GM12874 (cell line): ENCODE results near the gene ATOSB.

Source experiments
- TF ChIP-seq, protein P1 (sequence below): IDR thresholded peaks from 2 replicates; pipeline ENCODE4 v1.5.1; 2011; ENCODE audit warnings: low read depth, mild to moderate bottlenecking, control low read depth, low read length, moderate library complexity; ENCODE audit not compliant: insufficient read depth

ATOSB gene

DNA sequence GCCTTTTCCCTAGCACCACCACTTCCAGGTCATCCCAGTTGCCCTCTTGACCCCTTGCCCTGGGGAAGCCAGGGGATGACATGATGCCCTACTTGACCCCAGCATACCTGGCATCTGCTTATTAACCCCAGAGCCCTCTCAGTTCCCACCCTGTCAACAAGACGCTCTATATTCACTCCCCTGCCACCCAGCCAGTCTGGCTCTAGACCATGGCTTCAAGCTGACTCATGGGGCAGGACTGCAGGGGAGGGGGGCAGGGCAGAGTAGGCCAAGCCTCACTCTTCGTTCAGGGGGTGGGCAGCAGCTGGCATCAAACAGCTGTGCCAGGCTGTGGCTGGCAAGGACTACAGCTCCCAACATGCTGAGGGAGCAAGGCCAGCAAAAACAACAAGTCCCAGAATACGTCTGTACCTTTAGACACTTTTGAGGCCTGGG, 5.3 kb downstream of the ATOSB start:
- TF ChIP-seq, protein P1, sequence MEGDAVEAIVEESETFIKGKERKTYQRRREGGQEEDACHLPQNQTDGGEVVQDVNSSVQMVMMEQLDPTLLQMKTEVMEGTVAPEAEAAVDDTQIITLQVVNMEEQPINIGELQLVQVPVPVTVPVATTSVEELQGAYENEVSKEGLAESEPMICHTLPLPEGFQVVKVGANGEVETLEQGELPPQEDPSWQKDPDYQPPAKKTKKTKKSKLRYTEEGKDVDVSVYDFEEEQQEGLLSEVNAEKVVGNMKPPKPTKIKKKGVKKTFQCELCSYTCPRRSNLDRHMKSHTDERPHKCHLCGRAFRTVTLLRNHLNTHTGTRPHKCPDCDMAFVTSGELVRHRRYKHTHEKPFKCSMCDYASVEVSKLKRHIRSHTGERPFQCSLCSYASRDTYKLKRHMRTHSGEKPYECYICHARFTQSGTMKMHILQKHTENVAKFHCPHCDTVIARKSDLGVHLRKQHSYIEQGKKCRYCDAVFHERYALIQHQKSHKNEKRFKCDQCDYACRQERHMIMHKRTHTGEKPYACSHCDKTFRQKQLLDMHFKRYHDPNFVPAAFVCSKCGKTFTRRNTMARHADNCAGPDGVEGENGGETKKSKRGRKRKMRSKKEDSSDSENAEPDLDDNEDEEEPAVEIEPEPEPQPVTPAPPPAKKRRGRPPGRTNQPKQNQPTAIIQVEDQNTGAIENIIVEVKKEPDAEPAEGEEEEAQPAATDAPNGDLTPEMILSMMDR: no peak

DNA sequence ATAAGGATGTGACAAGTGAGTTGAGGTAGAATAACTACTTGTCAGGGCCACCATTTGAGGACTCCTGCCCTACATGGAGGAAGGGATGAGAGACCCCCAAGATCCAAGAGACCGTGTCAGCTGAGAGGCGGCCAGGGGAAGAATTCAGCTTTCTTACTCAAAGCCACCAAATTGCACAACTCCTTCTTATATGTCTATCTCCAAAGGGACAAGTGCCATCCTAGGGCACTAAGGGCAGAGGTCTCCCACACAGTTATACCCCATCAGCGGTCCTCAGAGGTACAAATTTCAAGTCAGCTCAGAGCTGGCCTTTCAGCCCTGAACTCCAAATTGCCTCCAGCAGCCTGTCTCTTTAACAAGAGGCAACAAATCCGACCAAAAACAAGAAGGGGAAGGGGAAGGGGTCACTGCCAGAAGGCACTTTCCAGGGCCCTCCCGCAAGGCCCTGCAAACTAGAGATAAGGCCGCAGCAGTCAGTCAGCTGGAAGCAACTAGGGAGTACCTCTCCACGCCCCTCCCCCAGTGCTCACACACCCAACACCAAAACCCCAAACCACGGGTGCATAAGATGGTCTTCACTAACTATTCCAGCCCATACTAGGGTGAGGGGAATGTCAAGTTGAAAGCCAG, 6.6 kb downstream of the ATOSB start:
- TF ChIP-seq, protein P1: no peak

DNA sequence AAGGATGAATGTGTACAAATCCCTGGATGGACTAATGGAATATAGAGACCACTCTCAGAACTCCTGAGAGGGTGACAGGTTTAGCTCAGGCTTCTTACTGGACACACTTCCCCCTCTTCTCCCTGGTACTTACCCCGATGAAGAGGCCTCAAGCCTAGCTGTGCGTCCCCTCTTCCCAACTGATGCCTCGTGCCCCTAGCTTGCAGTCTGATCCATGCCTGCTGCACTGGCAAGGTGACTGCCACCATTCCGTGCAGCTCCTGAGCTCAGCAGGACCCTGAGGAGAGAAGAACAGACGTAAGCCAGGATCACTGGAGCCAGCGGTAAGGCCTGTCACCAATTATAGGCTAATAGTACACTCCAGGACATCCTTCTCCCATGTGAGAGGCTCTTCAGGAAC, 7.2 kb downstream of the ATOSB start:
- TF ChIP-seq, protein P1: no peak

DNA sequence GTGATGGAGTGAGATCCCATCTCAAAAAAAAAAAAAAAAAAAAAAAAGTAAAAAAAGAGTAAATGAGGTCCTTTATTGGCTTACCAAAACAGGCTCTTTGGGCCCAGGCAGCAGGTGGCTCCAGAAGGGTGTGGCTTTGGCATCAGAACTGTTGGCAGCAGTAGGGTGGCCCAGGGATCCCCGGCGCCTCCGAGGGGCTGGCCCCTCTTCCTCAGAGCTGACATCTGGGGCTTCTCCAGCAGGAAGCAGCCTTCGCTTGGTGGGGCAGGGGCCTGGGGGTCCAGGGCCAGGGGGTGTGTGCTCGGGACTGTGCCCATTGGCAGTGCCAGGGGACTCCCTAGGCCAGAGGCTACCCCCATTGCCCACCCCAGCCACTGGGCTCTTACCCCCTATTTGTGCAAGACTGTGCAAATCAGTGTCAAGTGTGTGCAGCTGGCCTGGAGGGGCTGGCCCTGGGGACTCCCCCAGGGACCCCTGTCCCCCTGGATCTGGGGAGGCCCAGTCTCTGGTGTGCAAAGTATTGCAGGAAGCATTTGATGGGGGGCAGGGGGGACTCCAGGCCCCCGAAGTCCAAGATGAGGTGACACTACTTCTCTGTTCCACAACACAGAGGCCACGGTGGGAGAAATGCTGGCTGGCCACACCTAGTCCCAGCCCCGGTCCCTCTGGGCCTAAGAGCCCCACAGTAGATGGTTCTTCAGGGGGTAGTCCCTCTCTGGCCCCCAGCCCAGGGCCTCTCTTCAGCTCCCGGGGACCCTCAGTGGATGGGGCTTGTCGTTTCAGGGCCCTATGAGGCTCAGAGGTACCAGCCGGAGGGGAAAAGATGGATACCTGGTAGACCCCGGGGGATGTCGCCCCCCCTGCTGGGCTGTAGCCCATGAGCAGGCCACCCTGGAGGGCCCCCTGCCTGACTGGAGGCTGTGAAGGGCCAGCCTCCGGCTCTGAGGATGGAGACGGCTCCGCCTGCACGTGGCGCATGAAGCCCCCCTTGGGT, 8.1 kb downstream of the ATOSB start:
- TF ChIP-seq, protein P1: no peak

DNA sequence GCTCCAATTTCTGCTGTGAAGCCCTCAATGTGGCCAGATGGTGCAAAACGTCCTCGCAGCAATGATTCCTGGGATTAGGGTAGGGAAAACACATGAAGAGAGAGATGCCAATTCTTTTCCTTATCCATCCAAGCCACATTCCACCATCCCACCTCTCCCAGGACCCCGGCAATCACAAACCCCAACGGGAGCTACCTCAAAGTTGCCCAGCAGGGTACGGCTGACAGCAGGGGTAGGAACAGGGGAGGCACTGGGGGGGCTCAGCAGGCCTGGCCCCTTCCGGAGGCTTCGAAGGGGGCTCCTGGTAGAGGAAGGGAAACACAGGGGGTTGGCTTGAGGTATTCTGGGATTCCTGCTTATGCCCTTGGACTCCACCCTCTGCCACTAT, 9.3 kb downstream of the ATOSB start:
- TF ChIP-seq, protein P1: no peak

DNA sequence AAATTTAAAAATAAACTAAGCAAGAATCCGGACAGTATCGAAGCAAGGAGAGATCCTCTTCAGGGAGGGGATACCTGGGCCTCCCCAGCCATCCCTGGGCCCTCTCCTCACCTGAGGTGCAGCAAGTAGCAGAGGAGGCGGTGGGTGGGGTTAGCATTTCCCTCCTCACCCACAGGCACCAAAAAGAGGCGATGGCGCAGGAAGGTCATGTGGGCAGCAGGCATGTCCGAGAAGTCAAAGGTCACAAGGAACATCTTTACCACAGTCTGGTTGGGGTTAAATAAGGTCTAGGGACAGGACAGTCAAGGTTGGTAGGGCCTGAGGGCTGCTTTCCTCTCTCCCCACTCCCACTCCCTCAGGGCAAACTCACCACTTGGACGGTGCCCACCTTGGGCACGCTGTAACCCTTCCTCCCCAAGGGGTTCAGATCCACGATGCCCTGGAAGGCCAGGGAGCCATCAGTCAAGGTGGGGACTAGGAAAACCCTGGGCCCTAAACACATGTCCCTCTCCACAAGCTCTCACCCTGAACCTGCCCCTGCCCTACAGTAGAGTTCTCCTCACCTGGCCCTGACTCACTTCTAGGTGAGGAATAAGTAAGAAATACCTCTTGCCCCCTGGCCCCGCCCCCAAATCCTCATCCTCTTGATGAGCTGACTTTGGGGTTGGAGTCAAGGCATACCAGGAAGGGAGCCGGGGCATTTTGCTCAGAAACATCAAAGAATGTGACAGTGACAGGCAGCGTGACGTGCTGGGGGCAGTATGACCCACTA, 9.9 kb downstream of the ATOSB start:
- TF ChIP-seq, protein P1: no peak

DNA sequence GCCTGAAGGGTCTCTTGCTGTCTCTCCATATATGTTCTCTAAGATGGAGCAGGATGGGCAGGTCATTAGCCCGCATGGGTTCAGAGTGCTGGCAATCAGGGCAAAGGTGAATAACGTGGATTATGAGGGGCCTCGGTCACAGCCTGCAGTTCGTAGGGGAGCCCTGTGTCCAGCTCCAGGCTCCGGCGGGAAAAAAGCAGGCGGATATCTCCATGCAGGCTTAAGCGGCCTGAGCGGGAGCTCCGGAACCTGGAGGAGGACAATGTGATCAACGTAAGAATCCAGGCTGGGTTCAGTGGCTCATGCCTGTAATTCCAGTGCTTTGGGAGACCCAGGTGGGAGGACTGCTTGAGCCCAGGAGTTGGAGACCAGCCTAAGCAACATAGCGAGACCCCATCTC, 10.5 kb downstream of the ATOSB start:
- TF ChIP-seq, protein P1: no peak
